ENCODE measurements around the gene ATP2B3.

The ATP2B3 gene

GRCh38 chrX:153614818-153615217, 97.4 kb downstream of the ATP2B3 start:
- peaks cover 0 to 11% (median 5%) of the 10 kb centered on the region in 5 donors for H3K9me3 ChIP-seq (ENCODE audit: control insufficient read depth in 5 of 5, low read length in 5 of 5)
- H3K9ac ChIP-seq (ENCODE audit: low read length in 5 of 5), result no peak overlapping the region
- H3K27ac ChIP-seq (ENCODE audit: low read depth, low read length), result no peak overlapping the region
- no peaks in the 10 kb centered on the region for H3K36me3 ChIP-seq (ENCODE audit: control insufficient read depth in 5 of 5, insufficient read depth in 5 of 5, low read length in 5 of 5)
- H3K4me3 ChIP-seq (ENCODE audit: low read depth in 1 of 5, low read length in 5 of 5), result no peak overlapping the region
- peaks cover 0 to 19% (median 7%) of the 10 kb centered on the region in 5 donors for H3K4me1 ChIP-seq (ENCODE audit: control insufficient read depth in 5 of 5, insufficient read depth in 5 of 5, low read length in 5 of 5)
- H3K27me3 ChIP-seq (ENCODE audit: control insufficient read depth in 5 of 5, insufficient read depth in 4 of 5, low read length in 5 of 5), result peaks cover 8 to 39% (median 20%) of the 10 kb centered on the region in 5 donors

- peaks cover 0 to 54% (median 20%) of the 10 kb centered on the region in 5 donors for H3K27me3 ChIP-seq (ENCODE audit: control insufficient read depth in 5 of 5, insufficient read depth in 4 of 5, low read length in 5 of 5)
- H3K4me3 ChIP-seq (ENCODE audit: low read depth in 1 of 5, low read length in 5 of 5), result no peak overlapping the region
- H3K36me3 ChIP-seq (ENCODE audit: control insufficient read depth in 5 of 5, insufficient read depth in 5 of 5, low read length in 5 of 5), result no peaks in the 10 kb centered on the region
- H3K9me3 ChIP-seq (ENCODE audit: control insufficient read depth in 5 of 5, low read length in 5 of 5), result peaks cover 0 to 4% (median 0%) of the 10 kb centered on the region in 5 donors
- H3K9ac ChIP-seq (ENCODE audit: low read length in 5 of 5), result no peak overlapping the region
- H3K27ac ChIP-seq (ENCODE audit: low read depth, low read length), result no peak overlapping the region
- H3K4me1 ChIP-seq (ENCODE audit: control insufficient read depth in 5 of 5, insufficient read depth in 5 of 5, low read length in 5 of 5), result peaks cover 0 to 13% (median 5%) of the 10 kb centered on the region in 5 donors
Observed at GRCh38 chrX:153620576-153620975, 103.1 kb downstream of the ATP2B3 start.

- H3K27ac ChIP-seq (ENCODE audit: low read depth, low read length), result no peak overlapping the region
- H3K9me3 ChIP-seq (ENCODE audit: control insufficient read depth in 5 of 5, low read length in 5 of 5), result peaks cover 0 to 4% (median 0%) of the 10 kb centered on the region in 5 donors
- H3K9ac ChIP-seq (ENCODE audit: low read length in 5 of 5), result no peak overlapping the region
- peaks cover 0 to 13% (median 5%) of the 10 kb centered on the region in 5 donors for H3K4me1 ChIP-seq (ENCODE audit: control insufficient read depth in 5 of 5, insufficient read depth in 5 of 5, low read length in 5 of 5)
- no peaks in the 10 kb centered on the region for H3K36me3 ChIP-seq (ENCODE audit: control insufficient read depth in 5 of 5, insufficient read depth in 5 of 5, low read length in 5 of 5)
- no peak overlapping the region for H3K4me3 ChIP-seq (ENCODE audit: low read depth in 1 of 5, low read length in 5 of 5)
- peaks cover 0 to 47% (median 24%) of the 10 kb centered on the region in 5 donors for H3K27me3 ChIP-seq (ENCODE audit: control insufficient read depth in 5 of 5, insufficient read depth in 4 of 5, low read length in 5 of 5)
Observed at GRCh38 chrX:153621949-153622598, 104.6 kb downstream of the ATP2B3 start.

GRCh38 chrX:153622661-153623309, 105.3 kb downstream of the ATP2B3 start:
- no peaks in the 10 kb centered on the region for H3K36me3 ChIP-seq (ENCODE audit: control insufficient read depth in 5 of 5, insufficient read depth in 5 of 5, low read length in 5 of 5)
- no peak overlapping the region for H3K9ac ChIP-seq (ENCODE audit: low read length in 5 of 5)
- peaks cover 0 to 16% (median 5%) of the 10 kb centered on the region in 5 donors for H3K4me1 ChIP-seq (ENCODE audit: control insufficient read depth in 5 of 5, insufficient read depth in 5 of 5, low read length in 5 of 5)
- H3K27ac ChIP-seq (ENCODE audit: low read depth, low read length), result no peak overlapping the region
- peaks cover 0 to 47% (median 29%) of the 10 kb centered on the region in 5 donors for H3K27me3 ChIP-seq (ENCODE audit: control insufficient read depth in 5 of 5, insufficient read depth in 4 of 5, low read length in 5 of 5)
- H3K4me3 ChIP-seq (ENCODE audit: low read depth in 1 of 5, low read length in 5 of 5), result peak overlapping the region in 1 of 5 donors; percentile 4
- H3K9me3 ChIP-seq (ENCODE audit: control insufficient read depth in 5 of 5, low read length in 5 of 5), result peaks cover 0 to 4% (median 0%) of the 10 kb centered on the region in 5 donors

GRCh38 chrX:153623310-153624029, 106.0 kb downstream of the ATP2B3 start:
- Histone ChIP-seq H3K27ac (ENCODE audit: low read depth, low read length) (no peak overlapping the region), H3K4me3 (ENCODE audit: low read depth in 1 of 5, low read length in 5 of 5) (no peak overlapping the region), H3K9me3 (ENCODE audit: control insufficient read depth in 5 of 5, low read length in 5 of 5) (peaks cover 0 to 4% (median 0%) of the 10 kb centered on the region in 5 donors), H3K27me3 (ENCODE audit: control insufficient read depth in 5 of 5, insufficient read depth in 4 of 5, low read length in 5 of 5) (peaks cover 0 to 46% (median 28%) of the 10 kb centered on the region in 5 donors), H3K4me1 (ENCODE audit: control insufficient read depth in 5 of 5, insufficient read depth in 5 of 5, low read length in 5 of 5) (peaks cover 0 to 16% (median 5%) of the 10 kb centered on the region in 5 donors), H3K36me3 (ENCODE audit: control insufficient read depth in 5 of 5, insufficient read depth in 5 of 5, low read length in 5 of 5) (no peaks in the 10 kb centered on the region), H3K9ac (ENCODE audit: low read length in 5 of 5) (no peak overlapping the region)

- H3K4me3 ChIP-seq (ENCODE audit: low read depth in 1 of 5, low read length in 5 of 5), result no peak overlapping the region
Observed at GRCh38 chrX:153624196-153625091, 107.0 kb downstream of the ATP2B3 start.

GRCh38 chrX:153625271-153626024, 108.0 kb downstream of the ATP2B3 start:
- H3K36me3 ChIP-seq (ENCODE audit: control insufficient read depth in 5 of 5, insufficient read depth in 5 of 5, low read length in 5 of 5), result no peaks in the 10 kb centered on the region
- H3K9ac ChIP-seq (ENCODE audit: low read length in 5 of 5), result no peak overlapping the region
- H3K4me1 ChIP-seq (ENCODE audit: control insufficient read depth in 5 of 5, insufficient read depth in 5 of 5, low read length in 5 of 5), result peaks cover 0 to 16% (median 5%) of the 10 kb centered on the region in 5 donors
- H3K27ac ChIP-seq (ENCODE audit: low read depth, low read length), result no peak overlapping the region
- H3K27me3 ChIP-seq (ENCODE audit: control insufficient read depth in 5 of 5, insufficient read depth in 4 of 5, low read length in 5 of 5), result peaks cover 0 to 43% (median 22%) of the 10 kb centered on the region in 5 donors
- no peak overlapping the region for H3K4me3 ChIP-seq (ENCODE audit: low read depth in 1 of 5, low read length in 5 of 5)
- H3K9me3 ChIP-seq (ENCODE audit: control insufficient read depth in 5 of 5, low read length in 5 of 5), result peaks cover 0 to 4% (median 3%) of the 10 kb centered on the region in 5 donors

More at GRCh38 chrX:153624196-153625091, 107.0 kb downstream of the ATP2B3 start:
- H3K4me1 ChIP-seq (ENCODE audit: control insufficient read depth in 5 of 5, insufficient read depth in 5 of 5, low read length in 5 of 5), result peaks cover 0 to 16% (median 5%) of the 10 kb centered on the region in 5 donors
- no peak overlapping the region for H3K27ac ChIP-seq (ENCODE audit: low read depth, low read length)
- H3K36me3 ChIP-seq (ENCODE audit: control insufficient read depth in 5 of 5, insufficient read depth in 5 of 5, low read length in 5 of 5), result no peaks in the 10 kb centered on the region
- peaks cover 0 to 44% (median 23%) of the 10 kb centered on the region in 5 donors for H3K27me3 ChIP-seq (ENCODE audit: control insufficient read depth in 5 of 5, insufficient read depth in 4 of 5, low read length in 5 of 5)
- peaks cover 0 to 4% (median 0%) of the 10 kb centered on the region in 5 donors for H3K9me3 ChIP-seq (ENCODE audit: control insufficient read depth in 5 of 5, low read length in 5 of 5)
- no peak overlapping the region for H3K9ac ChIP-seq (ENCODE audit: low read length in 5 of 5)

GRCh38 chrX:153626025-153626633, 108.7 kb downstream of the ATP2B3 start:
- peaks cover 0 to 38% (median 22%) of the 10 kb centered on the region in 5 donors for H3K27me3 ChIP-seq (ENCODE audit: control insufficient read depth in 5 of 5, insufficient read depth in 4 of 5, low read length in 5 of 5)
- H3K9me3 ChIP-seq (ENCODE audit: control insufficient read depth in 5 of 5, low read length in 5 of 5), result peaks cover 2 to 9% (median 4%) of the 10 kb centered on the region in 5 donors
- H3K4me3 ChIP-seq (ENCODE audit: low read depth in 1 of 5, low read length in 5 of 5), result no peak overlapping the region
- peaks cover 0 to 16% (median 5%) of the 10 kb centered on the region in 5 donors for H3K4me1 ChIP-seq (ENCODE audit: control insufficient read depth in 5 of 5, insufficient read depth in 5 of 5, low read length in 5 of 5)
- H3K9ac ChIP-seq (ENCODE audit: low read length in 5 of 5), result no peak overlapping the region
- H3K36me3 ChIP-seq (ENCODE audit: control insufficient read depth in 5 of 5, insufficient read depth in 5 of 5, low read length in 5 of 5), result no peaks in the 10 kb centered on the region
- H3K27ac ChIP-seq (ENCODE audit: low read depth, low read length), result no peak overlapping the region

Measured in subcutaneous abdominal adipose tissue (tissue), 5 donors.